T1000 (cell line): ENCODE data around the gene COL23A1.
"Not testable (repeated sequence)": the region's sequence is repeated elsewhere in the genome, so short reads cannot be mapped to it uniquely, and the experiment has no call there.

Experiments
- DNase-seq: peaks from one replicate; lab custom pipeline; 2025; ENCODE audit warnings: mixed read lengths; lab: John Stamatoyannopoulos, UW

COL23A1 gene

GRCh38 chr5:178264044-178264443, 326.1 kb downstream of the COL23A1 start:
- no peak for DNase-seq

GRCh38 chr5:178261666-178262600, 328.3 kb downstream of the COL23A1 start:
- DNase-seq: no peak

DNA sequence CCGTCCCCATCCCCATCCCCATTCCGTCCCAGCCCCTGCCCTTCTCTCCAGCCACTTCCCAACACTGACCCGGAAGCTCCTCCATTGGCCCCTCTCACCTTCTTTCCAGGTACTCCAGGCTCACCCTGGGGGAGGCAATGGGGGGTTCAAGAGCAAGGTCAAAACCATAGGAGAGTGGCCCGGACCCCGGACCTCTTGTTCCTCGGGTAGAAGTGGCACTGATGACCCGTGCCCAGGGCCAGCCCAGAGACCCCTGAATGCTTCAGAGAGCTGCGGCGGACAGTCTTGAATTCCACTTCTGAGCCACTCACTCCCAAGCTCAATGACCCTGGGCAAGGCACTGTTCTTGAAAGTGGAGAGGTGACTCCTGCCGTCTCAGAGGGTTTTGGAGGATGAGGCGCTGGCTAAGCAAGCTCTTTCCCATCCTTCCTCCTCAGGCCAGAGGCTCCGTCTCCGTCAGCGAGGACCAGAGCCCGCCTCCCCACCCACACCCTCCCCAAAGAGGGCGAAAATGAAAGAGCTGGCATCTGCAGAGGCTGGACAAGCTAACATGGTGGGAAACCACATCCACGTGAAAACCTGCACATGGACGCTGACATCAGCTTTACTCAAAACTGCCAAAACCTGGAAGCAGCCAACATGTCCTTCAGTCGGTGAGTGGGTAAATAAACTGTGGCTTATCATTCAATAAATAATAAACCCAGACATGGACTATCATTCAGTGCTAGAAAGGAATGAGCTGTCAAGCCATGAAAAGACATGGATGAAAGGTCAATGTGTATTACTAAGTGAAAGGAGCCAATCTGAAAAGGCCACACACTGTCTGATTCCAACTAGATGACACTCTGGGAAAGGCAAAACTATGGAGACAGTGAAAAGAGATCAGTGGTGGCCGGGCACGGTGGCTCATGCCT, 330.3 kb downstream of the COL23A1 start:
- DNase-seq: no peak

DNA sequence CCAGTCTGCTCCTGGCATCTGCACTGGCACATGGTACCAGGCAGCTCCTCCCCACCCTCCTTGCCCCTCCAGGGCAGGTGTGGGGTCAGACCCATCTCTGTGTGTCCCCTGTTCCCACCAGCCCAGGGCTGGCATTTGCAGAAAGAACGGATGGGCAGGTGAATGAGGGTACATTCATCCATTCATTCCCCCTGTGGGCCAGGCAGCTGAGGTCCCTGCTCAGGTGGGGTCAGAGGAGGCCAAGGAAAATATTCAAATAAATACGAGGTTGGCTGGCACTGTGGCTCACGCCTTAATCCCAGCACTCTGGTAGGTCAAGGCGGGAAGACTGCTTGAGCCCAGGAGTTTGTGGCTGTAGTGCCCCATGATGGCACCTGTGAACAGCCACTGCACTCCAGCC, 332.5 kb downstream of the COL23A1 start:
- no peak for DNase-seq

DNA sequence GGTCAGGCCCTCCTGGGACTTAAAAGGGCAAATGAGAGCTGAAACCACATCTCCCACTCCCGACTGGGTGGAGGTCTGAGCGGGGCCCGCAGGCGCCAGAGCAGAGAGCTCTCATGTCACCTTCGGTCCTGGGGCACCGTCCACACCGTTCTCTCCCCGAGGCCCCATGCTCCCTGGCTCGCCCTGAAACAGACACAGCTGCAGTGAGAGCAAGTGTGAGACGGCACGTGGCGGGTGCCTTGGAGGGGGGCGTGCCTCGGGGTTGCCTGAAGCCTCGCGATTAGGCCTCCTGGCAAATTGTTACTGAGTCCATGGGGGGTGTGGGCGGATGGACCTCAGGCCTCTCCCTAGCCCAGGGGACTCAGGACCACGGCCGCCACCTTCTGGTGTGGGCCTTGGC, 333.4 kb downstream of the COL23A1 start:
- DNase-seq: no peak

DNA sequence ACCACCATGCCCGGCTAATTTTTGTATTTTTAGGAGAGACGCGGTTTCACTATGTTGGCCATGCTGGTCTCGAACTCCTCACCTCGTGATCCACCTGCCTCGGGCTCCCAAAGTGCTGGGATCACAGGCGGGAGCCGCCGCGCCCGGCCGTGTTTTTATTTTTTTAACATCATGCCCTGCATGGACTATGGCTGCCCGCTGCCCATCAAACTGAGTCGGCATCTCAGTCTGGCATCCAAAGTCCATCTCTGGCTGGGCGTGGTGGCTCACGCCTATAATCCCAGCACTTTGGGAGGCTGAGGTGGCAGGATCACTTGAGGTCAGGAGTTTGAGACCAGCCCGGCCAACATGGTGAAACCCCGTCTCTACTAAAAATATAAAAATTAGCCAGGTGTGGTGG, 336.6 kb downstream of the COL23A1 start:
- not testable (repeated sequence) for DNase-seq

- DNase-seq: no peak
Measured at GRCh38 chr5:178252258-178252657, 337.9 kb downstream of the COL23A1 start.

- no peak for DNase-seq
Measured at GRCh38 chr5:178250263-178250662, 339.9 kb downstream of the COL23A1 start.

- peak; percentile 2 for DNase-seq
Measured at GRCh38 chr5:178249191-178249989, 340.8 kb downstream of the COL23A1 start.

DNA sequence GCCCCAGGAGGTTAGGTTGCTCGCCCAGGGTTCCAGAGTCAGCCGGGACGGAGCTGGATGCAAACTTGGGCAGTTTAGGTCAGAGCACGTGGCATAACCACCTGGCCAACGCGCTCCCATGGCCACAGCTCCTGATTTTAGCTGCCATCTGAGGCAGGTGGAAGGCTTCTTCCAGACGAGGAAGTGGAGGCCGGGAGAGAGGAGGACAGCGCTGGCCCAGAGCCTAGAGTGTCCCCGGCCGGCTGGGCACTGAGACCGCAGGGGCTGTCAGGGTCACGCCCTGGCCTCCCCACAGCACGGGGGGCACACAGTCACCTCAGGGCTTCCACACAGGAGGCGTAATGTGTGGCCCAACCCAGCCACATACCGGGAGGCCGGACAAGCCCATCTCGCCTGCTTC, 341.4 kb downstream of the COL23A1 start:
- DNase-seq: no peak

DNA sequence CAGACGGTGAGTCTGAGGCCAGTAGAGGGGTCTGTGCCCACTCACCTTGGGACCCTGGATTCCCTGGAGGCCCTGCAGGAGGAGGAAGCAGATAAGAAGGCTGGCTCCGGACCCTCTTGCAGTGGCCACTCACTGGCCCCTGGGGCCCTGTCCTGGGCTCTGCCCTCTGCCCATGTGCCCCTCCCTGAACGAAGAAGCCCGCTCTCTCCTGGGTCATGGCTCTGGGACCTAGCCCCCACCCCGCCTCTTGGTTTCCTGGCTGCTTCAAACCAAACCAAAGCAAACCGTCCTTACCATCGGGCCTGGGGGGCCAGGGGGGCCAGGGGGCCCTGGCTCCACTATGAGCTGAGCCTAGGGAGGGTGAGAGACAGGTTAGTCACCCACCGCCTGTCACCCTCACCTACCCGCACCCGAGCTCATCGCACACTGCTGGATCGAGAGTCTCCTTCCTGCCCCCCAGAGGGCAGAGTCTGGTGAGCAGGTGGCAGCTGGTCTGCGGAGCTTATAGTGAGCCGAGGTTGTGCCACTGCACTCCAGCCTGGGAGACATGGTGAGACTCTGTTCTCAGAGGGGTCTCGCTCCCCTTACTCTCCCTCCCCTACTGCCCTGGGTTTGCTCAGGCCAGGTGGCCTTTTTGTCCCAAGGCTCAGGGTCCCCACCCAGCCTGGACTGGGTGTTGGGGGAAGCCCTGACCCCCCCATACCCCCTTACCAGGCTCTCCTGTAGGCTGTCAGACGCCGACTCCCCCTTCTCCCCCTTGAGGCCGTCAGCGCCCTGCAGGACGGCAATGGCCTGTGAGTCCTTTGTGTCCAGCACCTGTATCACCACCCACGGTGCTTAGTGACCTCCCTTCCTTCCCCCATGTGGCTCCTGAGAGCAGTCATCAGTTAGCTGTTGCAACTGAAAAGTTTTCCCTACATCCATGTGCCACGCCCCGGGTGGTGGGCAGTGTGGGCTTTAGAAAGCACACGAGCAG, 342.4 kb downstream of the COL23A1 start:
- DNase-seq: no peak

DNA sequence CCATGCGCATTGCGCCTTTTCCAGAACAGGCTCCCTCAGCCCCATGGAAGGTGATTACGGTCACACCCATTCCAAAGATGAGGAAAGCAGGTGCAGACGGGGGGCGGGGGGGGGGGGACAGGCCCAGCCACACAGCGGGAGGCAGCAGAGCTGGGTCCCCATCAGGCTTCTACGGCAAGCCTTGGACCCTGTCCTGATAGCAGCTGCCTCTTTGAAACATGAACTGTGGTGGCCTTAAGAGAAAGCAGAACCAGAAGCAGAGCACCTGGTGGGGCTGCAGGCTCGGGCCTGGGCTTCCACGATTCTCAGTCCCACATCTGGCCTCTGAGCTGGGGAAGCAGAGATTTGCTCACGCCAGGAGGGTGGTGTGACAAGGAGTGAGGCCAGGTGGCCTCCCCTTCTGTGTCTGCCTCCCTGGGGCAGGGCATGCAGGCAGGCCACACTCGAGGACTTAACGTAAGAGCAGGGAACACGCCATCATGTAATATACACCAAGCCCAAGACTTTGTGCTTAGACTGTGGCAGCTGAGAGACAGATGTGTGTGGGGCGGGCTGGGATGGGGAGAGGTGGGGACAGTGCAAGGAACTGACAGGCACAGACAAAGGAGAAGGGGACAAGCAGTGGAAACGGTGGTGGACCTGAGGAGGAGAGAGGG, 343.4 kb downstream of the COL23A1 start:
- no peak for DNase-seq

- DNase-seq: no peak
Measured at GRCh38 chr5:178245389-178245788, 344.8 kb downstream of the COL23A1 start.

DNA sequence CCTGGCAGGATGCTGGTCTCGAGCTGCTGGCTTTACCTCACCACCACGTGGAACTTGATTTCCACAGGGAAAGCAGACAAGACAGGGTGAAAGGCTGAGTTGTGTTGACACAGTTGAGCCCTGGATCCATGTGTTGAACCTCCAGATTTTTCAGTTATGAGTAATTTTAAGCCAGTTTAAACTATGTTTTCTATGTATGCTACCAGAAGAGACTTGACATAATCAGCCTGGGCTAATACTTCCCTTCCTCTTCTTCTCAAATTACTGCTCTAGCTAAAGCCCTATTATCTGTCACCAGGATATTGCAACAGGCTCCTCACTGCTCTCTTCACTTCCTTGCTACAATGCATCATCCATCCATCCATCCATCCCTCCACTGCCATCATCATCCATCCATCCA, 345.6 kb downstream of the COL23A1 start:
- no peak for DNase-seq

- no peak for DNase-seq
Measured at GRCh38 chr5:178242416-178242815, 347.8 kb downstream of the COL23A1 start.

DNA sequence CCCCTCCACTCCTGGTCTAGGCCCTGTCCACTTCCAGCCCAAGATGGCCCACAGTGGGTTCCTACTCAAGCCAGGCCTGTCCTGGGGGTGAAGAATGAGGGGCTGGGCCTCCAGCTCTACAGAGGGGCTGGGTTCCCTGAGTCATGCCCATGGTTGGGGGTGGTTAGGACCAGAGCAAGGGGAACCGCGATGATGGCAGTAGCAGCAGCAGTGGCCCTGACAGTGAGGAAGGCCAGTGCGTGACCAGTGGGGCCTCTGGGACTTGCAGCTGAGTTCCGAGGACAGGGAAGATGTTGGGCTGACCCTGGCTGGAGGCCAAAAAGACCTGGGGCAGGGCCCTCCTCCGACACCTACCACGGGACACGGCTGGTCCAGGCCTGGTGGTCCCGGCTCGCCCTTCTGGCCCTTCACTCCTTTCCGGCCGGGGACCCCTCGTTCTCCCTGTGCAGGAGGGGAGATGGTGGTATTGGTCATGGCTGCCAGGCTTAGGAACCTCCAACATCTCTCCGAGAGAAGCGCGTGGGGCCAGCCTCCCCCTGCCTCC, 348.4 kb downstream of the COL23A1 start:
- no peak for DNase-seq

DNA sequence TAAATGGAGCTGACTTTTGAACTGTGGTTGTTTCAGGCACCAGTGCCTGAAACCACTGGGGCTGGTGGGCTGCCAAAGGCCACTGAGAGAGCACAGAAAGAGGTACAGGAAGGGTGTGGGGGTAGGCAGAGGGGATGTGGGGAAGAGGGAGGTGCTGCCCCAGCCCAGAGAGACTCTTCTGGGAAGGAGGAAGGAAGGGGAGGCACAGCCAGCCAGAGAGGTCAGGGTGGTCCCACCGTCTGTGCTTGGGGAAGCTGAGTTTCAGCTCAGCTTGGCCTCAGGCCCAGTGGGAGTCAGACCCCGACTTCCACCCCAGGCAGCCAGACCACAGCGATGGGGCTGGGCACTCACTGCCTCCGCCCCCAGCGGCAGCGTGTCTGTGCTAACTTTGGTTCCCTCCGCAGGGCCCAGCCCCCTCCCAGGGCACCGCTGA, 348.9 kb downstream of the COL23A1 start:
- no peak for DNase-seq

DNA sequence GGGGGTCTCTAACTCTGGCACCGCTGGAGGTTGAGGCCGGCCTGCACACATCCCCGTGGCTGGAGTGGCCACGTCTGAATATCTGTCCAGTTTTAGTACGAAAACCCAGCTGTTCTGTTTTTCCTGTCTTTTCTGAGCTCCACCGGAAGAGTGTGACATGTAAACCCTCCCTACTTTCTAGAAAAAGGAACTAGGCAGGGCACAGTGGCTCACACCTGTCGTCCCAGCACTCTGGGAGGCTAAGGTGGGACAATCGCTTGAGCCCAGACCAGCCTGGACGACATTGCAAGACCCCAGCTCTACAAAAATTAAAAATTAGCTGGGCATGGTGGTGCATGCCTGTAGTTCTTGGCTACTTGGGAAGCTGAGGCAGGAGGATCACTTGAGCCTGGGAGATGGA, 349.4 kb downstream of the COL23A1 start:
- no peak for DNase-seq

- DNase-seq: no peak
Measured at GRCh38 chr5:178240341-178240741, 349.9 kb downstream of the COL23A1 start.
